ENCODE measurements around the gene NOS3. TPM values are rescaled to one million over a fixed set of nuclear protein-coding genes. Genes with fewer than 3 reads are reported as not detected.

NOS3 gene
- polyA plus RNA-seq (2013, experiment 1 of 2; ENCODE audit: insufficient read length): 3.7 TPM
- 3.9 TPM for polyA plus RNA-seq (2013, experiment 2 of 2; ENCODE audit: insufficient read length)

DNA sequence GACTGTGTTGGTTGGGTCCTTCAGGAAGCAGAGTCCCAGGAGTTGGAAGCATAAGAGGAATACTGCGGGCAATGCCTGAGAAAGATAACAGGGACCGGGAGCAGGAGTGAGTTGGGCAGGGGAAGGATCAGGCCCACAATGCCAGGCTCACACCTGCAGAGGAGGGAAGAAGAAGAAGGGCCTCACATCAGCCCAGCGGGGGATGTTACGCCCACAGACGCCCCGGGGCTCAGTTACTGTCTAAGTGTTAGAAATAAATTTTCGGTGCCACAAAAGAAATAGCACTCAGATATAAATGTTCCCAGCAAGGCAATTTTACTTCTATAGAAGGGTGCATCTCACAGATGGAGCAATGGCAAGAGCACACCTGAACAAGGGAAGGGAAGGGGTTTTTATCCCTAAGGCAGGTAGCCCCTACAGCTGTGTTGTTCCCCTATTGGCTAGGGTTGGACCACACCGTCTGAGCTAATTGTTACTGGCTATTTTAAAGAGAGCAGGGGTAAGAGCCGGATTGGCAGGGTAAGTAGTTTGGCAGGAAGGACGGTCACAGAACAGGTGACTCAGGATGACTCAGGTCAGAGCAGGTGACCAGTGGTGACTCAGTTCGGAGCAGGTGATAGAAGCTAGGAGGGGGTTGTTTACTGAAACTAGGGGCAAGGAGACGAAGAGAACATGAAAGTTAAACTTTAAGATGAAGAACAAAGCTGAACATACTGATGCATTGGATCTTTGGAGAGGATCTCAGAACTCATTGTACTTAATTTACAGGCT, at the start of gene NOS3:
TSS of gene NOS3 (plus strand) at position 602 of the 771 bp plus-strand sequence. CDS start 2,787 bp downstream, outside the sequence.
- no peak for DNase-seq

DNA sequence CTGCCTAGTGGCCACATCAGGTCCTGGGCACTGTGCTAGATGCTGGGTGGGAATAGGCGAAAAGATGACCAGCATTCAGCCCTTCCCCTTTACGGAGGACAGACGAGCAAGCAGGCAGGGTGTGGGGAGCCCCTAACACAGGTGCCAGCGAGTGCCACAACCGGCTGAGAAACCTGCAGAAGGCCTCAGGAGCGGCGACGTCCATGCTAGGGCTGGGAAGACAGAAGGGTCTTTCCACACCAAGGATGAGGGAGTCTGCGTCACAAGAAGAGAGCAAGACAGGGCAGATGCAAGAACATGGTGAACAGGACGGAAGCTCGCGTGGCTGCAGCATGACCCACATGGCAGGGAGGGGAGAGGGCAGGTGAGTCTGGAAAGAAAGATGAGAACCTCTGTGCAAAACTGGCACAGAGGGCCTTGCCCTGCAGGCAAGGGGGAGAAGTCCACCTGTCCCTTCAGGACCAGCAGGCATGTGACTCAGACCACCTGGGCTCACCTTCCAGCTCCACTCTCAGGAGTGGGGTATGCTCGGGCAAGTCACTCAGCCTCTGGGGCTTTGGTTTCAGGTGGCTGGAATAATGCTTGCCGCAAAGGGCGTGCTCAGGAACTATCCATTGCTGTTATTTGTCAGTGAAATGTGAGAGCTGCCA, 49.3 kb upstream of the NOS3 start:
- DNase-seq: no peak

DNA sequence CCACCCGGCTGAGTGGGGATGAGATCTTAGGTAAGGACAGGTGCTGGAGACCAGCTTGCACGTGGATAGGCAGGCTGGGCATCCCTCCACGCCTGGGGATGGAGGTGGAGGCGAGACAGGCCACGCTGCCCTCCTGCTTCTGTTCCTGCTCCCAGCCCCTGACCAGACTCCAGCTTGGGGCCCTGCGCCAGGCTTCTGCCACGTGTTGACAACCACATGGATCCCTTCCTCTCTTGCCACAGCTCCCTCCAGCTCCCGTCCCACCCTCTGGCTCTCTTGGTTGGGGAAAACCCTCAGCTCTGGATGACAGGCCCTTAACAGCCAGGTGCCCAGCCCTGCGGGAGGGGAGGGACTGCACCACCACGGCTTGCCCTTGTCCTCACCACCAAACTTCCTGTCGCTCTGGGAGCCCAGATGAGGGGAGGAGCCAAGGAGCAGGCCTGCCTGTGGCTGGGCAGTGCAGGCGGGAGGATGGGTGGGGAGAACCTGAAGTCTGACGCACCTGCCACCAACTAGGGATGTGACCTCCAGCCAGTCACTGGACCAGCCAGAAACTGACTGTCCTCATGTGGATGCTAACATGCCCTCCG, 48.7 kb upstream of the NOS3 start:
- DNase-seq: no peak

DNA sequence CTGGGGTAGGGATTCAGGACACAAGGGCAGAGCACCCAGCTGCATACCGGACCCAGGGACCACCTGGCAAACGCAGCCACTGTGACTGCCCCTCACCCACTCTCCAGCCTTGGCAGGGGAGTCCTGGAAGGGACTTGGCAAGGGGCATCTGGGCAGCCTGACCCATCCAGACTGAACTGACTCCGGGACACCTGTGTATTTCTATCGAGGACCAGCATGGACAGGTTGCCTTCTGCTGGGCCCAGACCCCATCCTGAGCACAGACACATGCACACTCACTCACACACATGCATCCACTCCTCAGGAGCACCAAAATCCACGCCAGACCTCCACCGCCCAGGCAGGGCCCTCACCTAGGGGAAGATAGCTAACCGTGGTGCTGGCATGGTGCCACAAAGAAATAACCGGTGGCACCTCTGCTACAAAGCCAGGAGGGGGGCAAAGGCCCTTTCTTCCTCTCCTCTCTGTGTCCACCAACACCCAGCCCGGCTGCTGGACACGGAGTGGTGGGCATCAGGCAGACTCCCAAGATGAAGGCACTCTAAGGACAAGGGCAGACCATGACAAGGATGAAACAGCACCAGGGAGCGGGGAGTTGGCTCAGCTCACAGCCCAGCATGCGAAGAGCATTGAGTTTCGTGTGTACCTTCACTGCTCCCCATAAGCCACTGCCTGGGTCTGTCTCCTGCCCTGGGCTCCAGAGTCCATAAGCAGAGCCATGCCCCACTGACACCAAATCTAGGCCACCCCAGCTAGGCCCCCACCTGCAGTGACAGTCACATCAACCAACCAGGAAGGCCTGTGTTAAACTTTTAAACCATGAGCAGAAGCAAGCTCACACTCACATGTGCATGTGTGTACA, 48.0 kb upstream of the NOS3 start:
- DNase-seq: no peak

DNA sequence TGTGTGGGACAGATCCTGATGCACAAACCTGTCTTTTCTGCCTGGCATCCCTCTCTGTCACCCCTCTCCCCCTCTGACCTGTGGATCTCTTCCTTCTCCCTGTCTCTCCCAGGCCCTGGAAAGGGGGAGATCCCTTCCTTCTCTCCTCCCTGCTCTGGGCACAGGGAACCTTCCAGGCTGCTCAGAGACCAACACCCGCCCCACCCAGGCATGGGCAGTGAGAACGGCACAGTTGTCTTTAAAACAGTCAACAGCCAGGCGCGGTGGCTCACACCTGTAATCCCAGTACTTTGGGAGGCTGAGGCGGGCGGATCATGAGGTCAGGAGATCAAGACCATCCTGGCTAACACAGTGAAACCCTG, 47.4 kb upstream of the NOS3 start:
- DNase-seq: no peak

DNA sequence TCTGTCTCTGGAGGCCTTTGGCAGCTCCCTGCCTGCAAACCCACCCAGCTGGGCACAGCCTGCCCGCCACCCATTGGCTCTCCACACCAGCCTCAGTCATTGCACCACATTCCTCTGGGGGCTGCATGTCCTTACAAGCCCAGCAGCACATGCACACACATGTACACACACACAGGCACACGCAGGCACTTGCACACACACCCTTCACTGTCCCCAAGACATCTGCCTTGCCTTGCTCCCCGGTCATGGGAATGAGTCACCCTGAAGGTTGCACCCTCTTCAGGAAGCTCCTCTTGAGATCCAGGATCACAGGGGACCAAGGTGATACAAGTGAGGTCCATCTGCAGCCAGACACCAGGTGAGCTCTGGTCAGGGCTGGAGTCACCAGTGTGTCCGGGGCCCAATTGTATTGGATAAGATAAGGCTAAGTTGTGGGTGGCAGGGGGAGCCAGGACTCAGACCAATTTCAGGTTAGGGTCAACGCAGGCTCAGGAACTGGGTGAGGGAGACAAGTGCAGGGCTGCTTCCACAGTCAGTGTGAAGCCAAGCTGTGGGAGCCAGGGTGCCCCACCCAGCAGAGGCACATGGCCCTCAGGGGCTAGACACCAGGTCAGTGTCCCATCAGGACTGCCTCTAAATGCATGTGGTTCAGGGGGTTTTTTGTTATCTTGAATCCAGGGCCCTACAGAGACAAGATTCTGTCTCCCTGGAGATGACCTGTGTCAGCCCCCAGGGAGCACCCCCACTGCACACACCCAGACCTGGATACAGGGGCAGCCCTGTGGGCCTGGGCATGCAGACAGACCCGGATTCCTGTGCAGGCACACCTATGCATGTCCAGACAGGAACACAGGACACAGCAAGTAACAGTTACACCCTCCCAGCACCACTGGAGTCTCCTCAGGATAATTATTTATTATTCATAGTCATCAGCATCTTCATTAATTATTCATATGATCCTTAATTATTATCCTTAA, 46.5 kb upstream of the NOS3 start:
- no peak for DNase-seq

DNA sequence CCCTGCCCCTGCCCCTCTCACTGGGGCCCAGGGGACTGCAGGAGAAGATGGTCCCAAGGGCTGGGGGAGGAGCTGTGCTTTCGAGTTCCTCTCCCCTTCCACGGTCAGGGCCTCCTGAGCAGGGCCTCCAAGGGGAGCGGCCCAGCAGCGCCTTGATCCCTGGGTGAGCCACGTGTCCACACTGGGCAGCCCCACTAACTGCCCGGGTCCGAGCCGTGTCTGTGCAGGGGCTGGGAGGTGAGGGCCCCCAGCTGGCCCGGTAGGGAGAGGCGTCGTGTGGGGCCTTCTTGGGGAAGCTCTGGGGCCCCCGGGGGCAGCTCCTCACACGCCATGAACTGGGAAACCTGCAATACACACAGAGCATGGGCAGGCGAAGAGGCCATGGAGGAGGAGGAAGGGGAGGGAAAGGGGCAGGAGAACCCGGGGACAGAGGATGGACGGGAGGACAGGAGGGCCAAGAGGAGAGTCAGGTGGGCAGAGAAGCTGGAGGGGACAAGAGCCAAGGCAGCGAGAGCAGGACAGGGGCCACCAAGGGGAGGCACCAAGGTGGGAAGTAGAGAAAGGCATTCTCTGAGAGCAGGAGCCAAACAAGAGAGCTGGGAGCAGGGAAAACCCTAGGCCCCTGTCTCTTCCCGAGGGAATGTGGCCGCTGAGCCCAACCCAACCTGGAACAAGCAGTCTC, 45.5 kb upstream of the NOS3 start:
- DNase-seq: no peak

DNA sequence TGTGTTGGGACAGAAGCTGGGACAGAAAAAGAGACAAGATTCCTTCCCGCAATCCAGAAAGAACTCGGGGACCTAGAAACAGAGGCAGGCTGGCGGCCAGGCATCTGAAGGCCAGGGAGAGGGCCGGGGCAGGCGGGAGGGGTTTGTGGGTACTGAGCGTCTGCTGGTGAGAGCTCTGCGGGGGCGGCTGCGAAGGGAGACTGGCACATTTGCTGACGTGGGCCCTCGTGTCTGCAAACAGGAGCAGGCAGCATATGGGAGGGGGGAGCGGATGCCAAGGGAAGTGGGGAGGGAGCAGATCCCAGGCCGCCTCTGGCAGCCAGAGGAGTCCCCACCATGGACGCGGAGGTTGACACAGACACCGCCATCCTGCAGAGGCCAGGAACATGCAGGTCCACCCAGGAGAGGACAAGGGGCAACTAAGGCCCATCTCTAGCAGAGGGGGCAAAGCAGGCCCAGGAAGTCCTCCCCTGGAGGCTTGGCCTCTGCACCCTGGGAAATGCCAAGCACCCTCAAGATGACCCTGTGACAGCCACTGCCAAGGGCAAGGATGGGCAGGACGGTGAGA, 44.9 kb upstream of the NOS3 start:
- DNase-seq: no peak

DNA sequence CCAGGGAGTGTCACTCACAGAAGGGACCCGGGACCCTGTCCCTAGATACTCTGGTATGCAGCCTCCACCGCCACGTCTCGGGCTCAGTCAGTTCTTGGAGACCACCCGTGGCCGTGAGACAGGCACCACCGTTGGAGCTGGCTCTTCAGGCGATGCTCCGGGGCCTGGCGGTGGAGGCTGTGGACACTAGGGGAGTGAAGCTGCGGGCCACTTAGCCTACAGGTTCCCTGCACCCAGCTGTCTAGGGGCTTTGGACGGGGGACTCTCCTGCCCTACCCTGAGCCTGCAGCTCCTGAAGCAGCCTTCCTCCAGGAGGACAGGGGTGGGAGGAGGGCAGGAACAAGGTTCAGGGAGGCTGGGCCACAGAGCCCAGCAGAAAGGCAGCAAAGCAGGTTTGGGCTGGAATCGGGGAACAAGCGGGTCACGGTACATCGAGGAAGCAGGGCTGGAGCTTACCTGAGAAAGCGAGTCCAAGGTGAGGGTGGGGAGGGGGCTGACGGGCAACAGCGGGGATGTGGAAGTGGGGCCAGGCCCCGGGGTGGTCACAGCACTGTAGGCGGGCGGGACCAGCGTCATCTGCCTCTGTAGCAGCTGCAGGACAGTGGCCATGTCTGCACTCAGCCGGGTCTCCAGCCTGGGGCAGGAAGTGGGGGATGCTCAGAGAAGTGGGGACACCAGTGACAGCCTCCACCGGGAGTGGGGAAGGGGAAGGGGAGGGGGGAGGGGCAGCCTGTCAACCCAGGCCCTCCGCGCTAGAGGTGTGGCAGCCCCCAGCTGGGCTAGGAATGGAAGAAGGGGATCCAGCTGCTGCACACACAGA, 44.2 kb upstream of the NOS3 start:
- no peak for DNase-seq

DNA sequence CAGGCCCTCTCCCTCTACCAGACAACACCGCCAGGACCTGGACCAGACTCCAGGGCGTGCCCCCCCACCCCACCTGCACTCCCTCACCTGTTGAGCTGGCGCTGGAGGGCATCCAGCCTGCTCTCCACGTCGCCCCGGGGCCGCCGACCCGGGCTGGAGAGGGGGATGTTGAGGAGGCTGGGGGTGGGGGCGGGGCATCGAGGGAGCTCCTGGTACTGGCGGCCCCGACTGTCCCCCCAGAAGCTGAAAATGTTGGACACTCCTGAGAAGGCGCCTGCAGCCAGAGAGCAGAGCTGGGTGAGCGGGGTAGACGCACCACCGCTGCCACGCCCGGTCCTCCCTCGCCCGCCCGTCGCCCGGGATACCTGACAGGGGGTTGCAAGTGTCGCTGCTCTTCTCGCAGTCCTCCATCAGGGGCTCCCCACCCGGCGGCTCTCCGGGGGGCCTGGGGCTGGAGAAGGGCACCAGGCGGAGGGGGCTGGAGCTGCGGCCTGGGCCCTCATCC, 43.5 kb upstream of the NOS3 start:
- no peak for DNase-seq

DNA sequence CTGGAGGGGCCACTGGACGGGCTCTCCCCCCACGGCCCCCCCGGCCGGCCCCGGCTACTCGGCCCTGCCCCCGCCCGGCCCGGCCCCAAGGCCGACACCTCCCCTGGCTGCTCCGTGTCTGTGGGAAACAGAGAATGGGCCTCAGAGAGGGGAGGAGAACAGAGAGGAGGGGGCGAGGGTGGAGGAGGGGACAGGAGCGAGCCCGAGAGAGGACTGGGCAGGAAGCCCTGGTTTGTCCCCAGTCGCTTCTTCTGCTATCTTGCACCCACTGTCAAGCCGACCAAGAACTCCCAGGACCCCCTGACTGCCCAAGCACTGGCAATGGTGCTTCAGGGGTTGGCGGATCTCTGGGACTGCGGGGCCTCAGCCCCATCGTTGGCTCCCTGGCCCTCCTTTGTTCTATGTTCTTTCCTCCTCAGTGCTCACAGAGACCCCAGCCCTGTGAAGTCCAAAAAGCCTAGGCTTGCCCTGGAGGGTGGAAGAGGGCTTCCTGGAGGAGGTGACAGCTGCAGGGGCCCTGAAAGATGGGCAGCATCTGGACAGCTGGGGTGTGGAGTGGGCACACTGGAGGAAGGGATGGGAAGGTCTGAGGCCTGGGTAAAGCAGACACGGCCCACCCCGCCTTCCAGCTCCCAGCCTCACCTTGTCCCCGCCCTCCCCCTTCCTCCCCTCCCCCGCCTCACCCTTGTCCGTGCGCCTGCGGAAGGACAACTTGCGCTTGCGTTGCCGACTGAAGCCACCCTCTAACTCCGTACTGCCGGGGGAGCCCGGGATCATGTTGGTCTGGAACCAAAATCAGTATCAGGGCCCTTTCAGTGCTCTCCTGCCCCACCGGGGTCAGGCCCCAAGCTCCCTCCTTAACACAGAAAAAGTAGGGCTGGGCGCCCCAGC, 42.8 kb upstream of the NOS3 start:
- DNase-seq: no peak

DNA sequence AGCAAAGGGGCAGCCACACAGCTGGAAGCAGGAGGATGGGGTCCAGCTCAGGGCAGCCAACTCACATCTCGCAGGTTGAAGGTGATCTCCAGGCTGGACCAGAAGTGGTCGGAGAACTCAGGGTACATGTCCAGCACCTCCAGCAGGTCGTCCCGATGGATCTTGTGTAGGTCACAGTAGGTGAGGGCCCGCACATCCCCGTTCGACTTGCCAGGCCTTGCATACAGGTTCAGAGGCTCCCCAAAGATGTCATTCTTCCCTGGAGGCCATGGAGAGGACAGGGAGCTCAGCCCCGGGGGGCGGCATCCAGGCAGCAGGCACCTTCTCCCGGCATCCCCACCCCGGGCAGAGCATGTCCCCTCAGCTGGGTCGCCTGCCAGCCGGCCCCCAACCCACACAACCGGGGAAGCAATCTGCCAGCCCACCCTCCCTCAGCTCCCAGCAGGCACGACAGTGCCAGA, 42.0 kb upstream of the NOS3 start:
- DNase-seq: no peak

DNA sequence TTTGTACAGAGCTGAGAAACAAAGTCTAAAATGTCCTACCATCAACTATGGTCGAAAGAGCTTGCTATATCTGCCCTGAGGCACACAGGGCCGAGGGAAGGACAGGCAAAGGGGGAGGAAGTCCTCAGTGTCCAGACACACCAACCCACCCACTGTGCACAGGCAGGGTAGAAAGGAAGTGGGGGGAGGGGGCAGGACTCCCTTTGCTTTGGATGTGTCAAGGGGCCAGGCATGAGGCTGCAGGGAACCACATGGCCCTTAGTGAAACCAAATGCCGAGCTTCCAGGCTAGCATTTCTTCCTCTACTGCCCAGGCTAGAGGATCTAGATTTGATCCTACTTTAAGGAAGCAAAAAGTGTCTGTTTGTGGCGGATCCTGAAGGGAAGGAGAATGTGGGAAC, 41.3 kb upstream of the NOS3 start:
- DNase-seq: no peak

DNA sequence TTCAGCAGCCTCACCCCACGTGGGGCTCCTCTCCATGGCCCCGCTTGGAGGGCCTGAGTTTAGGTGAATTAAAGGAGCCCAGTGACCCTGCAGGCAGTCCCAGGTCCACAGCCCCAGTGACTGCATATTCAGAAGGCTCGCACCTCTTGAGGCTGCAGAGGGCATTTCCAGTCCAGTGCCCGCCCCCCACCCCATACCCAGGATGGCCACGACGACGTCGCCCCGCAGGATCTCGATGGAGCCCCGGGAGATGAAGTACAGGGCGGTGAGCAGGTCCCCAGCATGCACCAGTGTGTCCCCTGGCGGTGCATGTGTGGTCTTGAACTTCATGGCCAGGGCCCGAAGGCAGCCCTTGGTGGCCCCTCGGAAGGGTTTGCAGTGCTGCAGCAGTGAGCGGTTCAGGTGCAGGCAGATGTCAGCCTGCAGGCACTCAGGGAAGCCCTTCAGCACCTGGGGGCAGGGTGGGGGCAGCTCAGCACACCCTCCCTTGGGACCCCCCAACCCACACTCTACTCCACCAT, 40.8 kb upstream of the NOS3 start:
- DNase-seq: no peak

DNA sequence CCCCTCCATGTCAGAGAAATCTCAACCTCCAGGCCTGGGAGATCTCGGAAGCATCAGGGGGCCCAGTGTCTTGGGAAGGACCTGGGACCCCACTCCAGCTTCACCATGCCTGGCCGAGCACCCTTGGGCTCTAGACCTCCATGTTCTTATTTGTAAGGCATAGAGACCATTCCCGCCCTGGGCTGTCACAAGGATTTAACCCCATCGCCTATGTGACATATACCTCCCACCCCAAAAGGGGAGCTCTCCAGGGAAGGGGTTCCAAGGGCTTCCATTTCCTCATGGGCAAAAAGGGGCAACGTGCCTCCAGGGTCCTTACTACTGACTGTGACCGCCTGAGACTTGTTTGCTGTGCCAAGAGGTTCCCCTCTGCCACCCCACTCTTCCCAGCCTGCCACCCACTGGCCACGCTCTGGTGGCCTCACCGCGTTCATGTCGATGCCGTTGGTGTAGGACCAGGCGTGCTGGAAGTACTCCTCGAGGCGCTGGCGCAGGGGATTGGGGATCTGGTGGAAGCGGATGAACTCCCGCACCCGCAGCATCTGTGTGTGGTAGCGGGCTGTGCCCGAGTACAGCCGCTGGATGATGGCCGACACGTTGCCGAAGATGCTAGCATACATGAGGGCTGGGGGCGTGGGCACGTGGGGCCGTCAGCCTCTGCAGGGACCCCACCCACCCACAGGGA, 40.2 kb upstream of the NOS3 start:
- DNase-seq: no peak

DNA sequence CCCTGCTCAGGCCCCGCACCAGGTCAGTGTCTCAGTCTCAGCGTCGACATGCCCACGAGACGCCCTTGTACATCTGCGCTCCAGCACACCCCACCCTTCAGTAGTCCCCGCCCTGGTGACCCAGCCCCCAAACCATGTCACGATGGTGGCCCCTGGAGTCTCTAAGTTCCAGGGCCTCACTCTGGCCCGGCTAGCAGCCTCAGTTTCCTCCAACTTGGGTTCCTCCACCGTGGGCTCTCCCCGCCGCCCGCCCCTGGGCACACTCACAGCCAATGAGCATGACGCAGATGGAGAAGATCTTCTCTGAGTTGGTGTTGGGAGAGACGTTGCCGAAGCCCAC, 39.7 kb upstream of the NOS3 start:
- no peak for DNase-seq

DNA sequence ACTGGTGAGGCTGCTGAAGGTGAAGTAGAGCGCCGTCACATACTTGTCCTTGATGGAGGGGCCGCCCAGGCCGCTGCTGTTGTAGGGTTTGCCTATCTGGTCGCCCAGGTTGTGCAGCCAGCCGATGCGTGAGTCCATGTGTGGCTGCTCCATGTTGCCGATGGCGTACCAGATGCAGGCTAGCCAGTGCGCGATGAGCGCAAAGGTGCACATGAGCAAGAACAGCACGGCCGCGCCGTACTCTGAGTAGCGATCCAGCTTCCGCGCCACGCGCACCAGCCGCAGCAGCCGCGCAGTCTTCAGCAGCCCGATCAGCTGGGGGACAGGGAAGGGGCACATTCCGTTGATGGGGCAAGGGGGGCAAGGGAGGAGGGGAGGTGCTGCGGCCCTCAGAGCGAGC, 39.3 kb upstream of the NOS3 start:
- DNase-seq: no peak

Data from fibroblast of skin of abdomen (primary cell).